H1 (cell line): ENCODE measurements around the gene EML1. TPM values are rescaled to one million over a fixed set of nuclear protein-coding genes. Genes with fewer than 3 reads are reported as not detected.

Source experiments
- BCL11A ChIP-seq, 2 experiments: IDR thresholded peaks; one replicate each; pipeline ENCODE4 v1.6.1; 2011; ENCODE audit warnings: low read depth in 2 of 2, low read length in 2 of 2, mild to moderate bottlenecking in 2 of 2
- CHD1 ChIP-seq: IDR thresholded peaks from 2 replicates; pipeline ENCODE4 v1.6.1; 2012; ENCODE audit warnings: low read depth, low read length, improper control_type of control experiment
- FOSL1 ChIP-seq: IDR thresholded peaks from 2 replicates; pipeline ENCODE4 v1.6.1; 2011; ENCODE audit warnings: mild to moderate bottlenecking, low read depth, low read length, moderate library complexity; ENCODE audit not compliant: insufficient read depth
- KDM4A ChIP-seq: IDR thresholded peaks from one replicate; pipeline ENCODE4 v1.7.1; 2012; ENCODE audit warnings: low read depth, mild to moderate bottlenecking, moderate library complexity, low read length, inconsistent platforms; ENCODE audit not compliant: severe bottlenecking
- RXRA ChIP-seq: IDR thresholded peaks from 2 replicates; pipeline ENCODE4 v1.6.1; 2011; ENCODE audit warnings: low read depth, mild to moderate bottlenecking, low read length, moderate library complexity; ENCODE audit not compliant: insufficient read depth
- SAP30 ChIP-seq: fragments of 300-600 bp; sonication (generic); IDR thresholded peaks from 2 replicates; pipeline ENCODE4 v1.7.1; 2012; ENCODE audit warnings: low read length, moderate library complexity, mild to moderate bottlenecking, inconsistent platforms; ENCODE audit not compliant: insufficient read depth, insufficient replicate concordance
- TCF12 ChIP-seq: IDR thresholded peaks from 2 replicates; pipeline ENCODE4 v1.6.1; 2011; ENCODE audit warnings: low read depth, mild to moderate bottlenecking, low read length
- polyA plus RNA-seq, 7 experiments: library from polyadenylated mRNA; depleted of rRNA in 3 of 7; stranded (reverse) in 5 of 7; unstranded in 2 of 7; fragments of >200 nt in 5 of 7; fragments of 200-250 nt in 2 of 7; gene quantifications; 1 replicate in 5 of 7; 2 replicates in 1 of 7; 4 replicates in 1 of 7; pipeline versions ENCODE4 v1.2.1 to v1.2.3, GENCODE V29; 2011 to 2013; ENCODE audit warnings: missing spikeins in 2 of 7, mixed read lengths in 2 of 7
- total RNA-seq: library from RNA; stranded (reverse); fragmentation: NEBNext Ultra II Directional; extraction: Animal tissue kit (Norgen Biotek cat#: 25700); gene quantifications from 2 replicates; pipeline ENCODE4 v1.2.1, GENCODE V29; 2021
- TF ChIP-seq, protein P1 (sequence below): fragments of 300-600 bp; sonication (generic); IDR thresholded peaks from 2 replicates; pipeline ENCODE4 v1.7.1; 2012; ENCODE audit warnings: low read length, moderate library complexity, mild to moderate bottlenecking, inconsistent platforms; ENCODE audit not compliant: insufficient replicate concordance
- TF ChIP-seq, protein P2 (sequence below): IDR thresholded peaks from 2 replicates; pipeline ENCODE4 v1.6.1; 2012; ENCODE audit warnings: inconsistent platforms

Gene EML1
- total and polyA plus RNA-seq, 2 of the 8 experiments (the other 6 are each of a cell fraction or from before 2014, with no cell fraction given), result 11.1 to 24.7 TPM

DNA sequence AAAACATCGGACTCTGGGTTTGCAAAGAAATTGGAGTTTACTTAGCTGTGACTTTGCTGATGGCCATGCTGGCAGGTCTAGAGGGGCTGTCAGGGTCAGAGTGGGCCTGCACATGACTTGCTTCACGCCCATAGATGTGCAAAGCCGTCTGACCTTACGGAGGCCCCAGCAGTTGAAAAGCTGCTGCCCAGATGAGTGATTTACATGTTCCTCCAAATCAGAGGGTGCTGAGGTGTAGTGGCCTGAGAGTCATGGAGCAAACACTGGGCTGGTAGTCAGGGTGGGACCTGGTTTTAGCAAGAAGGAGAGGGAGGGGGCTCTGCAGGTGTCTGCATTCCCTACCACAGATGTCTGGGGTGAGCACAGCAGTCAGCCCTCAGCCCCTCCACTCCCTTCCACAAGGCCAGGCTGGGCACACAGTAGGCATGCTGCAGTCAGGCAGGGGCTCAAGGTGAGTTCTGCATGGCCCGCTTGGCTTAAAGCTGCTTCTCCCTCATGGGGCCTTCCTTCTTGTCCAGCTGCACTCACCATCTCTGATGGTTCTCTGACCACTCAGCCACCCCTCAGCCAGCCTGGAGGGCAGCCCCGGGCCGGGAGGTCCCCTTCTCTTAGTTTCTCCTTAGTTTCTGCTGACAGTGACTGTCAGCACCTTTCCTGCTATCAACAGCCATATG, 34.2 kb upstream of the EML1 start (continued):
- TF ChIP-seq, protein P1, sequence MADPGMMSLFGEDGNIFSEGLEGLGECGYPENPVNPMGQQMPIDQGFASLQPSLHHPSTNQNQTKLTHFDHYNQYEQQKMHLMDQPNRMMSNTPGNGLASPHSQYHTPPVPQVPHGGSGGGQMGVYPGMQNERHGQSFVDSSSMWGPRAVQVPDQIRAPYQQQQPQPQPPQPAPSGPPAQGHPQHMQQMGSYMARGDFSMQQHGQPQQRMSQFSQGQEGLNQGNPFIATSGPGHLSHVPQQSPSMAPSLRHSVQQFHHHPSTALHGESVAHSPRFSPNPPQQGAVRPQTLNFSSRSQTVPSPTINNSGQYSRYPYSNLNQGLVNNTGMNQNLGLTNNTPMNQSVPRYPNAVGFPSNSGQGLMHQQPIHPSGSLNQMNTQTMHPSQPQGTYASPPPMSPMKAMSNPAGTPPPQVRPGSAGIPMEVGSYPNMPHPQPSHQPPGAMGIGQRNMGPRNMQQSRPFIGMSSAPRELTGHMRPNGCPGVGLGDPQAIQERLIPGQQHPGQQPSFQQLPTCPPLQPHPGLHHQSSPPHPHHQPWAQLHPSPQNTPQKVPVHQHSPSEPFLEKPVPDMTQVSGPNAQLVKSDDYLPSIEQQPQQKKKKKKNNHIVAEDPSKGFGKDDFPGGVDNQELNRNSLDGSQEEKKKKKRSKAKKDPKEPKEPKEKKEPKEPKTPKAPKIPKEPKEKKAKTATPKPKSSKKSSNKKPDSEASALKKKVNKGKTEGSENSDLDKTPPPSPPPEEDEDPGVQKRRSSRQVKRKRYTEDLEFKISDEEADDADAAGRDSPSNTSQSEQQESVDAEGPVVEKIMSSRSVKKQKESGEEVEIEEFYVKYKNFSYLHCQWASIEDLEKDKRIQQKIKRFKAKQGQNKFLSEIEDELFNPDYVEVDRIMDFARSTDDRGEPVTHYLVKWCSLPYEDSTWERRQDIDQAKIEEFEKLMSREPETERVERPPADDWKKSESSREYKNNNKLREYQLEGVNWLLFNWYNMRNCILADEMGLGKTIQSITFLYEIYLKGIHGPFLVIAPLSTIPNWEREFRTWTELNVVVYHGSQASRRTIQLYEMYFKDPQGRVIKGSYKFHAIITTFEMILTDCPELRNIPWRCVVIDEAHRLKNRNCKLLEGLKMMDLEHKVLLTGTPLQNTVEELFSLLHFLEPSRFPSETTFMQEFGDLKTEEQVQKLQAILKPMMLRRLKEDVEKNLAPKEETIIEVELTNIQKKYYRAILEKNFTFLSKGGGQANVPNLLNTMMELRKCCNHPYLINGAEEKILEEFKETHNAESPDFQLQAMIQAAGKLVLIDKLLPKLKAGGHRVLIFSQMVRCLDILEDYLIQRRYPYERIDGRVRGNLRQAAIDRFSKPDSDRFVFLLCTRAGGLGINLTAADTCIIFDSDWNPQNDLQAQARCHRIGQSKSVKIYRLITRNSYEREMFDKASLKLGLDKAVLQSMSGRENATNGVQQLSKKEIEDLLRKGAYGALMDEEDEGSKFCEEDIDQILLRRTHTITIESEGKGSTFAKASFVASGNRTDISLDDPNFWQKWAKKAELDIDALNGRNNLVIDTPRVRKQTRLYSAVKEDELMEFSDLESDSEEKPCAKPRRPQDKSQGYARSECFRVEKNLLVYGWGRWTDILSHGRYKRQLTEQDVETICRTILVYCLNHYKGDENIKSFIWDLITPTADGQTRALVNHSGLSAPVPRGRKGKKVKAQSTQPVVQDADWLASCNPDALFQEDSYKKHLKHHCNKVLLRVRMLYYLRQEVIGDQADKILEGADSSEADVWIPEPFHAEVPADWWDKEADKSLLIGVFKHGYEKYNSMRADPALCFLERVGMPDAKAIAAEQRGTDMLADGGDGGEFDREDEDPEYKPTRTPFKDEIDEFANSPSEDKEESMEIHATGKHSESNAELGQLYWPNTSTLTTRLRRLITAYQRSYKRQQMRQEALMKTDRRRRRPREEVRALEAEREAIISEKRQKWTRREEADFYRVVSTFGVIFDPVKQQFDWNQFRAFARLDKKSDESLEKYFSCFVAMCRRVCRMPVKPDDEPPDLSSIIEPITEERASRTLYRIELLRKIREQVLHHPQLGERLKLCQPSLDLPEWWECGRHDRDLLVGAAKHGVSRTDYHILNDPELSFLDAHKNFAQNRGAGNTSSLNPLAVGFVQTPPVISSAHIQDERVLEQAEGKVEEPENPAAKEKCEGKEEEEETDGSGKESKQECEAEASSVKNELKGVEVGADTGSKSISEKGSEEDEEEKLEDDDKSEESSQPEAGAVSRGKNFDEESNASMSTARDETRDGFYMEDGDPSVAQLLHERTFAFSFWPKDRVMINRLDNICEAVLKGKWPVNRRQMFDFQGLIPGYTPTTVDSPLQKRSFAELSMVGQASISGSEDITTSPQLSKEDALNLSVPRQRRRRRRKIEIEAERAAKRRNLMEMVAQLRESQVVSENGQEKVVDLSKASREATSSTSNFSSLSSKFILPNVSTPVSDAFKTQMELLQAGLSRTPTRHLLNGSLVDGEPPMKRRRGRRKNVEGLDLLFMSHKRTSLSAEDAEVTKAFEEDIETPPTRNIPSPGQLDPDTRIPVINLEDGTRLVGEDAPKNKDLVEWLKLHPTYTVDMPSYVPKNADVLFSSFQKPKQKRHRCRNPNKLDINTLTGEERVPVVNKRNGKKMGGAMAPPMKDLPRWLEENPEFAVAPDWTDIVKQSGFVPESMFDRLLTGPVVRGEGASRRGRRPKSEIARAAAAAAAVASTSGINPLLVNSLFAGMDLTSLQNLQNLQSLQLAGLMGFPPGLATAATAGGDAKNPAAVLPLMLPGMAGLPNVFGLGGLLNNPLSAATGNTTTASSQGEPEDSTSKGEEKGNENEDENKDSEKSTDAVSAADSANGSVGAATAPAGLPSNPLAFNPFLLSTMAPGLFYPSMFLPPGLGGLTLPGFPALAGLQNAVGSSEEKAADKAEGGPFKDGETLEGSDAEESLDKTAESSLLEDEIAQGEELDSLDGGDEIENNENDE, result no peak
- TF ChIP-seq TCF12 (no peak), RXRA (no peak), KDM4A (no peak), CHD1 (no peak), FOSL1 (no peak), BCL11A (IDR thresholded peaks at IDR 0.05; ENCODE audit: low read depth in 2 of 2, low read length in 2 of 2) (no peak), SAP30 (no peak)
- TF ChIP-seq, protein P2, sequence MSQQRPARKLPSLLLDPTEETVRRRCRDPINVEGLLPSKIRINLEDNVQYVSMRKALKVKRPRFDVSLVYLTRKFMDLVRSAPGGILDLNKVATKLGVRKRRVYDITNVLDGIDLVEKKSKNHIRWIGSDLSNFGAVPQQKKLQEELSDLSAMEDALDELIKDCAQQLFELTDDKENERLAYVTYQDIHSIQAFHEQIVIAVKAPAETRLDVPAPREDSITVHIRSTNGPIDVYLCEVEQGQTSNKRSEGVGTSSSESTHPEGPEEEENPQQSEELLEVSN, result no peak
